ENCODE data around the gene PTAFR. TPM values are rescaled to one million over a fixed set of nuclear protein-coding genes. Genes with fewer than 3 reads are reported as not detected.

Gene PTAFR
- total and polyA plus RNA-seq, 2 of the 8 experiments (the other 6 are each of a cell fraction or from before 2014, with no cell fraction given): 1.2 to 4.9 TPM

DNA sequence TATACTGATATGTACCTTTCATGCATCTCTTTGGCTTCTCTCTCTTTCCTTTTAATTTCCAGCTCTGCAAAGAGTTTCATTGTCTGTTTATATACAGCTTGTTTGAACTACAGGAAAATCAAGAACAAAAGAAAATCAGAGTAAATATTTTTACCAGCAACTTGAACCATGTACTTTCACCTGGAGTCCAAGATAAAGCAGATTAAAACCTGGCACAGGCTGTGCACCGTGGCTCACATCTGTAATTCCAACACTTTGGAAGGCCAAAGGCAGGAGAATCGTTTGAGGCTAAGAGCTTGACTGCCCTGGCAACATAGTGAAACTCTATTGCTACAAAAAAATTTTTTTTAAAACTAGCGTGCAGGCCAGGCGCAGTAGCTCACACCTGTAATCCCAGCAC lies 28.8 kb upstream of the PTAFR start:
- FAIRE-seq: no peak
- H3K4me3 ChIP-seq (ENCODE audit: extremely low read depth in 1 of 4, insufficient read depth in 2 of 4, low read depth in 3 of 4, low read length in 4 of 4): no peak overlapping the region
- TF ChIP-seq POU5F1 (IDR thresholded peaks at IDR 0.05; ENCODE audit: low read depth, low read length) (no peak), EP300 (IDR thresholded peaks at IDR 0.05; ENCODE audit: borderline replicate concordance in 1 of 2, low read depth in 2 of 2, low read length in 2 of 2) (no peak), CREB1 (IDR thresholded peaks at IDR 0.05) (no peak), PHF8 (conservative IDR thresholded peaks at IDR 0.05; ENCODE audit: low read depth, low read length) (no peak), SRF (IDR thresholded peaks at IDR 0.05; ENCODE audit: low read depth, low read length) (no peak), TBP (IDR thresholded peaks at IDR 0.05; ENCODE audit: low read depth, low read length) (no peak), CBX5 (IDR thresholded peaks at IDR 0.05; ENCODE audit: low read depth, low read length) (no peak), POLR2AphosphoS5 (IDR thresholded peaks at IDR 0.05; ENCODE audit: low read depth, low read length) (no peak), JUND (IDR thresholded peaks at IDR 0.05; ENCODE audit: low read length) (no peak), KDM4A (IDR thresholded peaks at IDR 0.05; ENCODE audit: low read depth, low read length, severe bottlenecking) (no peak)
- TF ChIP-seq, protein P1, sequence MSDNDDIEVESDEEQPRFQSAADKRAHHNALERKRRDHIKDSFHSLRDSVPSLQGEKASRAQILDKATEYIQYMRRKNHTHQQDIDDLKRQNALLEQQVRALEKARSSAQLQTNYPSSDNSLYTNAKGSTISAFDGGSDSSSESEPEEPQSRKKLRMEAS (IDR thresholded peaks at IDR 0.05): no peak
- no peak overlapping the region for H4K5ac ChIP-seq (ENCODE audit: insufficient read length, low read depth, low read length)
- H3K18ac ChIP-seq (ENCODE audit: extremely low read depth, low read length): no peak overlapping the region
- H2BK5ac ChIP-seq (ENCODE audit: low read depth, low read length): no peak overlapping the region
- no peaks in the 10 kb centered on the region for H3K79me2 ChIP-seq (ENCODE audit: control insufficient read depth in 1 of 2, insufficient read depth in 2 of 2, low read length in 2 of 2)
- no peaks in the 10 kb centered on the region for H3K9me3 ChIP-seq (ENCODE audit: insufficient read depth in 2 of 2, low read depth in 1 of 2, low read length in 1 of 2)
- no peak overlapping the region for H4K8ac ChIP-seq (ENCODE audit: extremely low read depth, insufficient read depth, low read length)
- no peak overlapping the region for H2BK120ac ChIP-seq (replicated peaks; ENCODE audit: low read depth, low read length)
- H3K4me1 ChIP-seq (replicated peaks in 1 of 4; ENCODE audit: control insufficient read depth in 3 of 4, insufficient read depth in 4 of 4, low read length in 3 of 4): no peaks in the 10 kb centered on the region; a peak in 1 of 7 replicates
- ChIA-PET CTCF (ENCODE audit: partially characterized antibody) (interaction anchor here (1.2 to 2.3 kb wide), 3 partner anchors 44 to 114 kb away, joined by 3 to 9 read pairs (median 4); no protein-coding TSS in a partner anchor), POLR2A (ENCODE audit: partially characterized antibody) (no interaction called here)
- H3K36me3 ChIP-seq (ENCODE audit: control insufficient read depth in 2 of 4, insufficient read depth in 4 of 4, low read length in 3 of 4): peaks cover 15 to 60% (median 43%) of the 10 kb centered on the region in 4 experiments
- H2BK20ac ChIP-seq (ENCODE audit: low read length): no peak overlapping the region
- no peak overlapping the region for H3K4me2 ChIP-seq (ENCODE audit: insufficient read depth in 1 of 2, low read depth in 2 of 2, low read length in 2 of 2)
- no peak overlapping the region for H3K14ac ChIP-seq (ENCODE audit: insufficient read length)
- no peak overlapping the region for H2AK5ac ChIP-seq (ENCODE audit: low read depth, low read length)
- no peak overlapping the region for H4K91ac ChIP-seq (replicated peaks; ENCODE audit: insufficient read length, low read length)
- no peaks in the 10 kb centered on the region for H3K27me3 ChIP-seq (replicated peaks in 1 of 4; ENCODE audit: control insufficient read depth in 3 of 4, extremely low read depth in 1 of 4, insufficient read depth in 3 of 4, low read length in 3 of 4)
- no peak overlapping the region for H3K9ac ChIP-seq (replicated peaks in 1 of 4; ENCODE audit: extremely low read depth in 1 of 4, low read depth in 3 of 4, low read length in 3 of 4)
- H3K27ac ChIP-seq (ENCODE audit: low read depth, low read length): no peak overlapping the region
- WGBS, 2 experiments (ENCODE audit: extremely low coverage in 1 of 2, insufficient coverage in 1 of 2, insufficient read length in 1 of 2, insufficient replicate concordance in 2 of 2, low coverage in 1 of 2, low lambda C conversion rate in 2 of 2, missing lambda C conversion rate in 1 of 2): 94% methylated on average over 4 of the region's 4 CpGs; no CpG with 5 or more reads in 1 of the 2 experiments
- H2AFZ ChIP-seq (ENCODE audit: low read length): no peak overlapping the region
- no peak overlapping the region for H2BK15ac ChIP-seq (ENCODE audit: low read length)
- H3K23ac ChIP-seq (ENCODE audit: insufficient read length): no peak overlapping the region
- H3K23me2 ChIP-seq (ENCODE audit: low read depth, low read length): no peaks in the 10 kb centered on the region
- H2BK12ac ChIP-seq (ENCODE audit: low read depth, low read length): no peak overlapping the region
- H3K56ac ChIP-seq (replicated peaks; ENCODE audit: insufficient read length, low read depth, low read length): no peak overlapping the region
- no peaks in the 10 kb centered on the region for H4K20me1 ChIP-seq (replicated peaks in 1 of 2; ENCODE audit: control insufficient read depth in 1 of 2, insufficient read depth in 2 of 2, low read length in 2 of 2)
- DNase-seq (ENCODE audit: low read depth in 1 of 2, low spot score in 2 of 2): no peak
- no peaks in the 10 kb centered on the region for H3K79me1 ChIP-seq (ENCODE audit: low read depth, low read length)
- H3K4ac ChIP-seq (replicated peaks; ENCODE audit: insufficient read length, low read depth, low read length): no peak overlapping the region
